22Rv1 (cell line): ENCODE data around the gene RASGRP2.

Experiments used
- ZFX ChIP-seq: fragments of 450-650 bp; IDR thresholded peaks from 2 replicates; pipeline ENCODE4 v1.6.1; 2017; ENCODE audit warnings: antibody characterized with exemption, borderline replicate concordance
- TF ChIP-seq, protein P1 (sequence below): fragments of 450-650 bp; IDR thresholded peaks from 2 replicates; pipeline ENCODE4 v1.5.1; 2017; ENCODE audit warnings: mild to moderate bottlenecking

DNA sequence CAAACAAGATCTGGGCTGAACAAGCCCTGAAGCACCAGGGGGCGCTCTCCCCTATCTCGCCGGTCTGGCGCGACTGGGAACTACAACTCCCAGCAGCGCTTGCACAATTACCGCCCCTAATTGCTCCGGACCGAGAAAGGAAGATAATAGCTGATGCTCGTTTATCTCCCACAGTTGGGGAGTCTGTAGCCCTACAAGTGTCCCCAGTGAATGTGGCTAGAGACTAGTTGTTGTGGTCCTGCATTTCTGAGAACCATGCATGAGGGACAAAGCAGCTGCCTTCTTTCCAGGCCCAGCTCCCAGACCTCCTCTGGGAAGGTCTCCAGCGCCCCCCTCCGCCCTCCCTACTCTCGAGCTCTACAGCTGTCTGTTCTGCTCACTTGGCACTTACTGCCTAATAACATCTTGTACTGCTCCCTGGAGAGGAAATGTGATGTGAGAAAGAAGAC lies 55.4 kb downstream of the RASGRP2 start:
- TF ChIP-seq, protein P1, sequence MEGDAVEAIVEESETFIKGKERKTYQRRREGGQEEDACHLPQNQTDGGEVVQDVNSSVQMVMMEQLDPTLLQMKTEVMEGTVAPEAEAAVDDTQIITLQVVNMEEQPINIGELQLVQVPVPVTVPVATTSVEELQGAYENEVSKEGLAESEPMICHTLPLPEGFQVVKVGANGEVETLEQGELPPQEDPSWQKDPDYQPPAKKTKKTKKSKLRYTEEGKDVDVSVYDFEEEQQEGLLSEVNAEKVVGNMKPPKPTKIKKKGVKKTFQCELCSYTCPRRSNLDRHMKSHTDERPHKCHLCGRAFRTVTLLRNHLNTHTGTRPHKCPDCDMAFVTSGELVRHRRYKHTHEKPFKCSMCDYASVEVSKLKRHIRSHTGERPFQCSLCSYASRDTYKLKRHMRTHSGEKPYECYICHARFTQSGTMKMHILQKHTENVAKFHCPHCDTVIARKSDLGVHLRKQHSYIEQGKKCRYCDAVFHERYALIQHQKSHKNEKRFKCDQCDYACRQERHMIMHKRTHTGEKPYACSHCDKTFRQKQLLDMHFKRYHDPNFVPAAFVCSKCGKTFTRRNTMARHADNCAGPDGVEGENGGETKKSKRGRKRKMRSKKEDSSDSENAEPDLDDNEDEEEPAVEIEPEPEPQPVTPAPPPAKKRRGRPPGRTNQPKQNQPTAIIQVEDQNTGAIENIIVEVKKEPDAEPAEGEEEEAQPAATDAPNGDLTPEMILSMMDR, result peak; percentile 96
- TF ChIP-seq ZFX, result no peak
